Measurements from ENCODE around the gene TSPAN18.

- no peak for TF ChIP-seq EZH2 (IDR thresholded peaks at IDR 0.05; ENCODE audit: insufficient read depth, poor library complexity, severe bottlenecking)
- TF ChIP-seq EZH2phosphoT487 (IDR thresholded peaks at IDR 0.05; ENCODE audit: insufficient read depth, low read depth), result no peak
Measured at GRCh38 chr11:44931466-44931865, 204.7 kb downstream of the TSPAN18 start.

All from GM23248 (cell line).